Measurements from ENCODE around the gene TMSB10. TPM values are rescaled to one million over a fixed set of nuclear protein-coding genes. Genes with fewer than 3 reads are reported as not detected.

Gene TMSB10
- total RNA-seq, 2 donors from 2014 or later: 1,865 to 2,172 TPM

GRCh38 chr2:84927275-84927627 is 21.8 kb downstream of the TMSB10 start:
- no peak for ATAC-seq (ENCODE audit: insufficient number of reproducible peaks, low FRiP score, low read depth)

GRCh38 chr2:84931384-84931821 is 25.9 kb downstream of the TMSB10 start:
- ATAC-seq (ENCODE audit: insufficient number of reproducible peaks, low FRiP score, low read depth): no peak
- no peak for TF ChIP-seq CTCF (IDR thresholded peaks at IDR 0.05)

More at GRCh38 chr2:84927275-84927627, 21.8 kb downstream of the TMSB10 start:
- Histone ChIP-seq H3K36me3 (no peaks in the 10 kb centered on the region), H3K27me3 (replicated peaks; ENCODE audit: insufficient read depth) (no peaks in the 10 kb centered on the region), H3K4me3 (peak overlapping the region; percentile 61), H3K9me3 (no peaks in the 10 kb centered on the region), H3K4me1 (ENCODE audit: control insufficient read depth in 1 of 2, low read depth in 2 of 2) (peaks cover 8 to 17% of the 10 kb centered on the region in 2 donors), H3K27ac (no peak overlapping the region)
- no peak for TF ChIP-seq CTCF (IDR thresholded peaks at IDR 0.05)
- DNase-seq (ENCODE audit: low spot score): no peak

DNA sequence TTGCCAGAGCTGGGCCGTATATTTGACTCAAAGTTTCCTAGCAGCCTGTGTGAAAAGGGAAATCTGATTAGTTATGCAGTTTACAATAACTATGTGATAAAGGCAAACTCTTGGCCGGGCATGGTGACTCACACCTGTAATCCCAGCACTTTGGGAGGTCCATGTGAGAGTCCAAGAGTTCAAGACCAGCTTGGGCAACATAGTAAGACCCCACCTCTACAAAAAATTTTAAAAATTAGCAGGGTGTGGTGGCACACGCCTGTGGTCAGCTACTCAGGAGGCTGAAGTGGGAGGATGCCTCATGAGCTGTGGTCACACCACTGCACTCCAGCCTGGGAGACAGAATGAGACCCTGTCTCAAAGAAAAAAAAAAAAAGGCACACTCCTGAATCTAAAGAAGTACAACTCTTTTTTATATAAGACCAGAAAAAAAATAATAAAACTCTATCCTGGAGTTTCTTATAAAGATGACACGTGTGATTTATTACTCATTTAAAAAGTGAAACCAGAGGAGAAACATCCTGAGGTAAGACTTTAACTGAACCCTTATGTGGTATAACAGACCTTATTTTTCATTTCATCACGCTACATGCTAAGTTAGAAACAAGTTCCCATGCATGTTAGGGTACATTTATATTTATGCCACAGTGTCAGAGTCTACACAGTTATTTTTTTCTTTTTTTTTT is 32.9 kb downstream of the TMSB10 start:
- Histone ChIP-seq H3K4me3 (no peak overlapping the region), H3K4me1 (ENCODE audit: control insufficient read depth in 1 of 2, low read depth in 2 of 2) (peaks cover 3 to 7% of the 10 kb centered on the region in 2 donors)
- no peak for ATAC-seq (ENCODE audit: insufficient number of reproducible peaks, low FRiP score, low read depth)

More at GRCh38 chr2:84931384-84931821, 25.9 kb downstream of the TMSB10 start:
- Histone ChIP-seq H3K27ac (no peak overlapping the region), H3K9me3 (no peaks in the 10 kb centered on the region), H3K36me3 (no peaks in the 10 kb centered on the region), H3K4me1 (ENCODE audit: control insufficient read depth in 1 of 2, low read depth in 2 of 2) (peaks cover 8% of the 10 kb centered on the region in 2 donors), H3K27me3 (replicated peaks; ENCODE audit: insufficient read depth) (no peaks in the 10 kb centered on the region), H3K4me3 (no peak overlapping the region)
- DNase-seq (ENCODE audit: low spot score): no peak

GRCh38 chr2:84939426-84940087 is 34.1 kb downstream of the TMSB10 start:
- no peaks in the 10 kb centered on the region for H3K36me3 ChIP-seq
- TF ChIP-seq CTCF (IDR thresholded peaks at IDR 0.05): no peak
- H3K9me3 ChIP-seq: no peaks in the 10 kb centered on the region
- DNase-seq (ENCODE audit: low spot score) (no peak), ATAC-seq (ENCODE audit: insufficient number of reproducible peaks, low FRiP score, low read depth) (no peak)
- peaks cover 3 to 7% of the 10 kb centered on the region in 2 donors for H3K4me1 ChIP-seq (ENCODE audit: control insufficient read depth in 1 of 2, low read depth in 2 of 2)
- no peak overlapping the region for H3K4me3 ChIP-seq
- no peaks in the 10 kb centered on the region for H3K27me3 ChIP-seq (replicated peaks; ENCODE audit: insufficient read depth)
- no peak overlapping the region for H3K27ac ChIP-seq

More for the DNA sequence above, 32.9 kb downstream of the TMSB10 start:
- Histone ChIP-seq H3K27me3 (replicated peaks; ENCODE audit: insufficient read depth) (no peaks in the 10 kb centered on the region), H3K36me3 (no peaks in the 10 kb centered on the region), H3K27ac (no peak overlapping the region), H3K9me3 (no peaks in the 10 kb centered on the region)
- TF ChIP-seq CTCF (IDR thresholded peaks at IDR 0.05): no peak
- no peak for DNase-seq (ENCODE audit: low spot score)

DNA sequence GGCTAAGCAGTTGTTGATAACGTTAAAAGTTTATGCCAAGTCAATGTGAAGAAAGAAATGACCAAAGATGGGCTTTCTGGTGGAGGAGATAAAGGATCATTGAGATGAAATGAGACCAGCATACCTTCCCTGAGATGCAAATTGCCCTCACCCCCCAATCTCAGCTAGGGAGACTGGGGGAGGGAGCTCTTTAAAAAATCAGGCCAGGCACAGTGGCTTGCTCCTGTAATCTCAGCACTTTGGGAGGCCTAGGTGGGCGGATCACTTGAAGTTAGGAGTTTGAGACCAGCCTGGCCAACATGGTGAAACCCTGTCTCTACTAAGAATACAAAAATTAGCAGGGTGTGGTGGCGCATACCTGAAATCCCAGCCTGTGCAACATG is 34.6 kb downstream of the TMSB10 start:
- Histone ChIP-seq H3K27me3 (replicated peaks; ENCODE audit: insufficient read depth) (no peaks in the 10 kb centered on the region), H3K36me3 (no peaks in the 10 kb centered on the region), H3K9me3 (no peaks in the 10 kb centered on the region), H3K4me1 (ENCODE audit: control insufficient read depth in 1 of 2, low read depth in 2 of 2) (peaks cover 3 to 7% of the 10 kb centered on the region in 2 donors), H3K27ac (no peak overlapping the region), H3K4me3 (no peak overlapping the region)
- DNase-seq (ENCODE audit: low spot score) (no peak), ATAC-seq (ENCODE audit: insufficient number of reproducible peaks, low FRiP score, low read depth) (no peak)
- TF ChIP-seq CTCF (IDR thresholded peaks at IDR 0.05): no peak
